Hepatic stellate cell (primary cell): ENCODE measurements around the gene WDPCP.
"Not testable (repeated sequence)": the region's sequence is repeated elsewhere in the genome, so short reads cannot be mapped to it uniquely, and the experiment has no call there.

ENCODE experiments used
- DNase-seq: peaks from one replicate; pipeline ENCODE4 v3.0.0; 2011; ENCODE audit warnings: low spot score

The WDPCP gene

GRCh38 chr2:63099032-63099431 is 489.2 kb downstream of the WDPCP start:
- no peak for DNase-seq

GRCh38 chr2:63096491-63096890 is 491.8 kb downstream of the WDPCP start:
- no peak for DNase-seq

DNA sequence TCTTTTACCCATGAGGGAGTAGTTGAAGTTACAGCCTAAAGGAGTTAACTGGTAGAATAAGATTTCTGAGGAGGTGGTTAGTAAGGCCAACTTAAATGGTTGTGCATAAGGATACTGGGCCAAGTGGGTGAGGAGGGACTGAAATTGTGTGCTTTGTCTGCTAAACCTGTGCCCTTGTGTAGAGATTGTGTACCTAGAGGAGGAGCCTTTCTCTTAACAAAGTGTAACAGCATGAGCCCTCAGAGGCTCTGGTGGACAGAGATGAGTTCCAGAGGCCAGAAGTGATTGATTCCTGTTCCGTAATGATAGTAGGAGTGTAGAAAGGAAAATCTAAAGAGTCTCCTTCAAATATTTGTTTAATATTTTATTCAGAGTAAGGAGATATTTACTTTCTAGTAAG is 494.8 kb downstream of the WDPCP start:
- DNase-seq = no peak

DNA sequence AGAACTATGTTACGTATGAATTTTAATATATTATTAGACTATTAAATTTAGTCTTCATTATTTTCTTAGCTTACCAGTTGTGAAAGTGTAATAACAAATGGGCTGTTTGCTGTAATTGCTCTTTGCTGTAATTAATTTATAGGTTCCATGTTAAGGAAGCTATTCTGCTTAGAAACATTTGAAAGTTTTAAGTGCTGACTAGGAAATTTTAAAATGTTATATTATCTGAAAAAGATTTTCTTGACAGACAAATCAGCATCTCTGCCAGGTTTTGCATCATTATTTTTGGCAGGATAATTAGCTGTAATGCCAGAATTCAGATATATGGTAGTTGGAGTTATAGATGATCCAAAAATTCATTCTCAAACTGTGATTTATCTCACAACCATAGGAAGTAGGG is 495.4 kb downstream of the WDPCP start:
- no peak for DNase-seq

- DNase-seq = no peak
These were observed 495.9 kb downstream of the WDPCP start for GRCh38 chr2:63092401-63092800.

DNA sequence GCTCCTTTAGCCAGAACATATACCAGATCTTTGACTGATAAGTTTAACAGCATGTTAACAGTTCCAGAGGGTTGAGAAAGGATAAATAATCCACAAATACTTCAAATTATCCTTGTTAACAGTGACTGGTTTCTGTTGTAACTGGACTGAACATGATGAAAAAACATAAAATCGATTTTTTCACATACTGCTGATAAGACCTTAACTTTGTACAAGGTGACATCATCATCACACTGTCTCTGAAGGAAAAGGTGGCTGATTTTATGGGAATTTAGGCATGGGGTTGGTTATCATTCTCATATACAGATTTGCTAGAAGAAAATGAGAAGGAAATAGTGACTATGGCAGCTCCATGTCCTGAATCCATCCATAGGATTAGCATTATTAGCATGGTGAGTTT is 501.6 kb downstream of the WDPCP start:
- no peak for DNase-seq

- no peak for DNase-seq
These were observed 506.9 kb downstream of the WDPCP start for GRCh38 chr2:63081404-63081803.

DNA sequence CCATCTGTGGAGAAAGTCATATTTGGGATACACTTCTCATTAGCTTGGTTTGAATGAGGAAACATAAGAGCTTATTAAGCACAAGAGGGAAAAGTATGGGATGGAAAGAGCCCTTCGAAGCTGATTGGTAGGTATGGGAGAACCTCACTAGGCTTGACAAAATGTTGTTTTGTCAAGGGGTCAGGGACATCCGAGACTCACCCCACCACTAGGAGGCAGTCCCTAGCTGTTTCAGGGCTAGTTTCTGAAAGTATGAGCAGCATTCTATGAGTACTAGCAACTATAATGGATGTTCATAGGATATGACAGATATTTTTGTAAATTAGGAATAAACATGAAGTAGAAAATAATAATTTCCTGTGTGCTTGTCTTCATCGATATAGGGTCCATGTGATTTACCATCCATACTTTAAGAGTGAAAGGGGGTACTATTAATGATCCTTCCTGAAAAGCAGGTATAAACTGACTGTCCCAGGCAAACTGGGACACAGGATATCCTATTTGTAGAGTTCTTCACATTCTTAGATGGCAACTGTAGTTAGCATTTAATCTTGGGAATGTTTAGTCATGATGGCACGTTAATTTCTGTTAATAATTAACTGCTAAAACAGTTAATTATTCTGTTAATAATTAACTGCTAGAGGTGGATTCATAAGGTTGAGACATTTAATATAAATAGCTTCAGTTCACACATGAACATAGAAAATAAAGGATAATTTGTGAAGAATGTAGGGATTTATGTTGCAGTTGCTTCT is 509.2 kb downstream of the WDPCP start:
- no peak for DNase-seq

DNA sequence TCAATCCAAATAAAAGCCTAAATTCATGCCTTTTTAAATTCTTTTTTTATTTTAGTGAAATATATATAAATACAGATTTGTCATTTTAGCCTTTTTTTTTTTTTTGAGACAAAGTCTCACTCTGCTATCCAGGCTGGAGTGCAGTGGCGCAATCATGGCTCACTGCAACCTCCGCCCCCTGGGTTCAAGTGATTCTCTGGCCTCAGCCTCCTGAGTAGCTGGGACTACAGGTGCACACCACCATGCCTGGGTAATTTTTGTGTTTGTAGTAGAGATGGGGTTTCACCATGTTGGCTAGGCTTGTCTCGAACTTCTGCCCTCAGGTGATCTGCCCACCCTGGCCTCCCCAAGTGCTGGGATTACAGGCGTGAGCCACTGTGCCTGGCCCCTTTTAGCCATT is 513.9 kb downstream of the WDPCP start:
- not testable (repeated sequence) for DNase-seq

DNA sequence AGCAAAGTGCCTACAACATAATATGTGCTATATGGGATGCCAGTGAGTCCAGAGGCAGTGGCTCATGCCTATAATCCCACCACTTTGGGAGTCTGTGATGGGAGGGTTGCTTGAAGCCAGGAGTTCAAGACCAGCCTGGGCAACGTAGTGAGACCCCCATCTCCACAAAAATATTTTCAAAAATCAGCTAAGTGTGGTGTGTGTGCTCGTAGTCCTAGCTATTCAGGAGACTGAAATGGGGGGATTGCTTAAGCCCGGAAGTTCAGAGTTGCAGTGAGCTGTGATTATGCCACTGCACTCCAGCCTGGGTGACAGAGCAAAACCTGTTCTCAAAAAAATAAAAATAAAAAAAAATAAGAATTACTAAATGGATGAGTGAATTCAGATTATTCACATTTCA is 514.3 kb downstream of the WDPCP start:
- no peak for DNase-seq

DNA sequence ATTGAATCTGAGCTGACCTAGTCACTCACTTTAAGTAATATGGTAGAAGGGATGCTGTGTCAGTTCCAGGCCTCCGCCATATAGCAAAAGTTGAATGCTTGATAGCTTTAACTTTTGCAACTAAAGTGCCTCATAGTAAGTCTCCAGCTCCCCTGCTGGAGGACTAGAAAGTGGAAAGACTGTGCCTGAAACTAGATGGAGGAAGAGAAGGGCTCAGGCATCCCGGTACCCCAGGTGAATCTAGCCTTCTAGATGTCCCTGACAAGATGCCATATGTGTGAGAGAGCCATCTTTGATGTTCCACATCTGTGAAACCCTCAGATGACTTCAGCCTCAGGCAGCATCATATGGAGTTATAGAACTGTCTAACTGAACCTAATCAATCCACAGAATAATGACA is 516.6 kb downstream of the WDPCP start:
- DNase-seq = no peak
